Occipital lobe (tissue), 2 donors: ENCODE measurements around the gene PSORS1C2. TPM values are rescaled to one million over a fixed set of nuclear protein-coding genes. Genes with fewer than 3 reads are reported as not detected.
A peak's percentile ranks its signal among the peaks of the same experiment; 100 is the strongest.
"Not testable (repeated sequence)": the region's sequence is repeated elsewhere in the genome, so short reads cannot be mapped to it uniquely, and the experiment has no call there.

Experiments
- DNase-seq: peaks from one replicate; lab custom pipeline; 2025; lab: John Stamatoyannopoulos, UW
- total RNA-seq: library from RNA; depleted of rRNA; stranded (reverse); fragments of >200 nt; gene quantifications from one replicate; pipeline ENCODE4 v1.2.3, GENCODE V29; 2014

PSORS1C2 gene
- total RNA-seq, 1 donor from 2014 or later, result not detected

DNA sequence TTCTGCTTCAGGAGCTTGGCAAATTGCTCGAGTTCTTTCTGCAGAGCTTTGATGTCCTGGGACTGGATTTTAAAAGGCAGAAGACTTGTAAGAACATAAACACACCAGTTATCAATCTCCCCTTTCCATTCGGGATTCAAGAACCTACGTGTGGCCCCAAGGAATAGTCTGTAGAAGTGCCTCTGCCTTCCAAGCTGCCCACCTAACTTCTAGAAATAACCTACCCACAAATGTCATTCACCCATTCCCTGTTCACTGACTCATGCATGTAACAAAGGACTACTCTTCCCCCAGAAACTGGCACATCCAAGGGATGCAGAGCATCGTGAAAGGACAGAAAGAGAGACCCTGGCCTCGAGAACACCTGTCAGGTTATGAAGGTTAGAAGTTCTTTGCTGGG lies 27.1 kb upstream of the PSORS1C2 start:
- no peak for DNase-seq

GRCh38 chr6:31165064-31165832 lies 26.4 kb upstream of the PSORS1C2 start:
- not testable (repeated sequence) for DNase-seq

- not testable (repeated sequence) for DNase-seq
Observed at GRCh38 chr6:31164475-31165063, 25.7 kb upstream of the PSORS1C2 start.

- no peak for DNase-seq
Observed at GRCh38 chr6:31163922-31164321, 25.1 kb upstream of the PSORS1C2 start.

DNA sequence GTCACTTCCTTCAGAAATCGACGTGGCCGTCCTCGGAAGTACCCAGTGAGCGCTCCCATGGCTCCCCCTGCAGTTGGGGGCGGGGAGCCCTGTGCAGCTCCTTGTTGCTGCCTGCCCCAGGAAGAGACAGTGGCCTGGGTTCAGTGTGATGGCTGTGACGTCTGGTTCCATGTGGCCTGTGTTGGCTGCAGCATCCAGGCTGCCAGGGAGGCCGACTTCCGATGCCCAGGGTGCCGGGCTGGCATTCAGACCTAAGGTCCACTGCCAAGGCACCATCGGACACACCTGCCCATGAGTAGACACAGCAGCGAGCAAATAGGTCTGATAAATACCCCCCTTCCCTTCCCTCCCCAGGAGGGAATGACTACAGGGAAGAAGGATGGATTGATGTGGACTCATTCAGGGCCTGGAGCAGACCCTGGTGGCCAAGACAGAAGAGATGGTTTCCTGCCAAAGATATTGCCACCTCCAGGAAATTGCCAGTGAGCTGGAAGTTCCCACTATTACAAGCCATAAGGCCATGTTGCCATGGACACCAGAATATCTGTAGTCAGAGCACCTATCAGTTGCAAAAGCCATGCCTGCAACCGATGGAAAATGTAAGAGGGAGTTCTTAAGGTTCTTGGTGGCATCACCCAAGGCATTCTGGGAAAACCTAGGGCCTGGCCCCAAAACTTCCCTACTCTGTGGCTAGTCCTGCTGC lies 23.7 kb upstream of the PSORS1C2 start:
- no peak for DNase-seq

- DNase-seq, result no peak
Observed at GRCh38 chr6:31161216-31162126, 22.6 kb upstream of the PSORS1C2 start.

DNA sequence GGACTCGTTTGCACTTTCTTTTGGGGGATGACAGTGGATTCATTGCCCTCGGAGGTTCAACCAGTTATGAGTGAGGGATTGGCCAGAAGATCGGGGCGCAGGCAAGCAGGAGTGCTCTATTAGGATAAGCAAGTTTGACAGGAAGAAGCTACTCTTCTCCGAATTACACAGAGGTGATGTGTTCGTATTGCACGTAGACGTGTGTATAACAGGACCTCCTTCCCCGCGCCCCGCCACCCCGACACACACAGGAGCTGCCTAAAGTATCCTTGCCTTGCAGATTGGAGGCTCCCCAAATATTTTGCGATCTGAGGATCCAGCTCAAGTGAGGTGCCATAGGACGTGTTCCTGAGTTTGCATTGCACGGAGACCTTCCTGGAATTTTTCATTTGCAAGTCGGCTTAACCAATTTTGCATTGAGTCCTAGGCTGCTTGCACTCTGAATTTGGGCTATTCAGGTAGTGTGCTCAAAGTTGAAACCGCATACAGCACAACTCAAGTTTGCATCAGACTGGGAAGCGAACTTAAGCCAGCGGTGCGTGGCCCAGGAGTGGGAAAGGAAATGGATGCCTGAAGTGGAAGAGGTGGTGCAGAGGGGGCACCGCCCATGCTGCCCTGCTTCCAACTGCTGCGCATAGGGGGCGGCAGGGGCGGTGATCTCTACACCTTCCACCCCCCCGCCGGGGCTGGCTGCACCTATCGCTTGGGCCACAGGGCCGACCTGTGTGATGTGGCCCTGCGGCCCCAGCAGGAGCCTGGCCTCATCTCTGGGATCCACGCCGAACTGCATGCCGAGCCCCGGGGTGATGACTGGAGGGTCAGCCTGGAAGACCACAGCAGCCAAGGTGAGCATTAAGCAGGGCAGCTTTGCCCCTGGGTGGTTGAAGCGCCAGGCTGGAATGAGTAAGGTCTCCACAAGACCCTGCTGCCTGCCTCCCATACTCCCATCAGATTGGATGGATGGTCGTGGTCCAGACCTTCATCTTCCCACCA lies 20.3 kb upstream of the PSORS1C2 start:
- no peak for DNase-seq

DNA sequence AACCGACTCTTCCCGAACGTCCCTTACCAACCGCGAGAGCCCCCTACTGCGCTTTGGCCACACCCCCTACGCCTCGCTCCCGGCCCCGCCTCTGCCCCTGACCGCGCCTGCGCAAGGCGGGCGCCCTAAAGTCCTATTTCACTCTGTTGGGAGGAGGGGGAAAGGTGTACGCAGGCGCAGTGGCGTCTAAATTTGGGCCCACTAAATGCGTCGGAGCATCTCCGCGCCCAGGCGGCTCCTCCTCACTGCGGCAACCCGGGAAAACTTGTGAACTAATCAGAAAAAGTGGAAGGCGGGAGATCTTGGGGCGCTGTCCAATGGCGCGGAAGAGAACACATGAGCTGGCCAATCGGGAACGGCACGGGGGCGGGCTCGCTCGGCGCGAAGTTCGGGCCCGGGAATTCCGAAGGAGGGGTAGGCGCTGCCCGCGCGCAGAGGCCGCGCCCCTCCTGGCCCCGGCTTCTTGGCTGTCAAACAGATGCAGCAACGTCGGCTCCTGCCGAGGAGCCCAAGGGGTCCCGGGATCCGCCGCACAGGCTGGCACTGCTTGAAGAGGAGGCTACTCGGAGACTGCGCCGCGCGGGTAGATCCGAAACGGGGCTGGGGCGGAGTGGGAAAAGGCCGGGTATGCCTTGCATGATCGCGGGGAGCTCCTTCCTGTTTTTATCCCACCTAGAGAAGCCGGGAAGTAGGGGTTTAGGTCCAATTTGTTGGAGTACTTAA lies 19.4 kb upstream of the PSORS1C2 start, which contains the start of gene TCF19:
TSS of gene TCF19 (plus strand) at position 450 of the 723 bp plus-strand sequence. CDS start 881 bp downstream, outside the sequence.
- peak; percentile 97 for DNase-seq

- no peak for DNase-seq
Observed at GRCh38 chr6:31157513-31158139, 18.8 kb upstream of the PSORS1C2 start, which contains the start of gene CCHCR1. TSS of gene CCHCR1 (minus strand) at chr6:31157802. CDS start at chr6:31157600, 202 bp downstream.

DNA sequence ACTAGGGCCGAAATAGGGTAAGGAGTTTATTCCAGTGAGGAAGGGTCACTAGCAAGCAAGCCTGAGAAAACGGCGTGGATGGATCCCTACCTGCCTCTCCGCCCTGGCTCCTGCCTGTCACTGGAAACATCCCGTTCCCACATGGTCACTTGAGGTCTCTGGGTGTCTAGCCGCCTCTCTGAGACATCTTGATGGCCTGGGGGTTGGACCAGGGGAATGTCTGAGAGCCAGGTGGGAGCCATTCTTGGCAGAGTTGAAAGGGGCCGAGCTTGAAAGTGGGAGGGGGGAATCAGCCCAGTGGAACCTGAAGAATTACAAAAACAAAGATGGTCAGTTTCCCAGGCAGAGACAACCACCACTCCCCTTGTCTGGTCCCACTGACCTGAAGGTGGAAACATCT lies 17.8 kb upstream of the PSORS1C2 start:
- no peak for DNase-seq

GRCh38 chr6:31154436-31154835 lies 15.6 kb upstream of the PSORS1C2 start:
- no peak for DNase-seq

GRCh38 chr6:31152781-31153180 lies 13.9 kb upstream of the PSORS1C2 start:
- DNase-seq, result no peak

GRCh38 chr6:31149827-31150447 lies 11.1 kb upstream of the PSORS1C2 start:
- DNase-seq, result no peak

DNA sequence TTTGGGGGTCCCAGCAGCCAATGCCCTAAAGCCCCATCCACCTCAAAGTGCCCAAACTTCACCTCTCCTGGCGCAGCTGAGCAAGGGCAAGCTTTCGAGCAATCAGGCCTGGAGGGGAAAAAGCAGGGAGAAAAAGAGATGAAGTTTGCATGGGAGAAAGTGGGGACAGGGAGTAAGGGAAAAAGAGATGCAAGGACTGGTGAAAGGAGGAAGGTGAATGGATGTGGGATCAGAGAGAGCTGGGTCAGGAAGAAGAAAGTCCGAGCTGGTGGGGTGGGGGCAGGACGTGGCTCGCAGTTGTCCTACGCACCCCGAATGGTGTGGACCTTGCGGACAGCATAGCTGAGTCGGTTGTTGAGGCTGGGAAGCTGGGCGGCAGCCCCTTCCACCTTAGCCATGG lies 6.5 kb upstream of the PSORS1C2 start:
- no peak for DNase-seq

DNA sequence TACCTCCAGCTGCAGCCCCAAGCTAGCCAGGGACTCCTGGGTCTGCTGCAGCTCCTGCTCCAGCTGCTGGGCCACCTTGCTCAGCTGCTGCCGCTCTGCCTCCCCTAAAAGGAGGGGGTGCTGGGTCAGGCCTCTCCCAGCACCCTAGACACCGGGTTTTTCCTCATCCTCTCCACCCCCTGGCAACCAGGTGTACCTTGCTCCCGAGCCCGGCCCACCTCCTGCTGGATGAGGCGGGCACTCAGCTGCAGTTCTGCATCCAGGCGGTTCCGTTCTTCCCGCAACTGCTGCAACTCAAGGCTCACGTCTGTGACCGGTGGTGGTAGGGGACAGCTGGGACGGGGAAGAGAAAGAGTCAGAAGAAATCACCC lies 6.1 kb upstream of the PSORS1C2 start:
- DNase-seq, result no peak

- no peak for DNase-seq
Observed at GRCh38 chr6:31144296-31144969, 5.6 kb upstream of the PSORS1C2 start.

DNA sequence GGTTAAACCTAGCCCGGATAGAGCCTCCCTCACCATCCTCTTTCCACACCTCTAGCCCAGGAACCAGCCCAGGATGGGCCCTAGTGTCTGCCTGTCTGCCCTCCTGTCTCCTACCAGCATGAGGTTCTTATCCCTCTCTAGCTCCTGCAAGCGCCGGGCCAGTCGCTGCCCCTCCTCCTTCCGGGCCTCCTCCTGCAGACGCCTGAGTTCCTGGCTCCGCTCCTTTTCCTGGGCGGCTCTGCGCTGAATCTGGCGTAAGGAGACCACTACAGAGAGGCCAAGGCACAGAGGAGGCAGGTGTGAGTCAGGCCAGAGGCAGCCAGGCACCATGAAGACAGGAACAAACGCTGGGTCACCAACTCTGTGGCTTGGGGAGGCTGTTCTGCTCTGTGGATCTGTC lies 4.3 kb upstream of the PSORS1C2 start:
- no peak for DNase-seq

DNA sequence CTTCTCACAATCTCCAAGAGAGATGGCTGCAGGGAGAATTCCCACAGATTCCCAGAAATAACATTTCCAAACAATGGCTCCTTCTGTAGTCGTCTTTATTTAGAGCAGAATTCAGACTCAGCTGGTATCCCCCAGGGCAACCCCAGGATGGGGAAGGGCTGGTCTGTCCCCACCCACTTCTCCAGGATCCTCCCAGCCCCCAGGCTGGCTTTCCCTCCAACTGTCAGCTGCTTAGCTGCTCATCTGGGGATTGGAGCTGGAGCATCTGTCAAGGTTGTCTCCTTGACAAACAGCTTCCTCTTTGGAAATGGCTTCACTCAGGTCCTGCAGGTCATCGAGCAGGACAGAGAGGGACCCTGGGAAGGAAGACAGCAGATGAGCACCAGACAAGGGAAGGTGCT lies 3.5 kb upstream of the PSORS1C2 start:
- no peak for DNase-seq
